ENCODE measurements around the gene KRTAP5-1.
"Not testable (repeated sequence)": the region's sequence is repeated elsewhere in the genome, so short reads cannot be mapped to it uniquely, and the experiment has no call there.

The KRTAP5-1 gene

GRCh38 chr11:1584661-1585370, at the start of gene KRTAP5-1:
Gene KRTAP5-1, minus strand, starts transcription at chr11:1585283. Its CDS starts 34 bp downstream, at chr11:1585249.
- not testable (repeated sequence) for DNase-seq

GRCh38 chr11:1633864-1634263, 48.8 kb upstream of the KRTAP5-1 start:
- DNase-seq: no peak

GRCh38 chr11:1632053-1632714, 47.1 kb upstream of the KRTAP5-1 start:
- DNase-seq: no peak

- DNase-seq: no peak
Measured at GRCh38 chr11:1631066-1631568, 46.0 kb upstream of the KRTAP5-1 start.

- DNase-seq: no peak
Measured at GRCh38 chr11:1630271-1630670, 45.2 kb upstream of the KRTAP5-1 start.

- DNase-seq: no peak
Measured at GRCh38 chr11:1629326-1630185, 44.5 kb upstream of the KRTAP5-1 start, which contains the start of gene KRTAP5-5. Gene KRTAP5-5, plus strand, starts transcription at chr11:1629775. Its CDS starts 66 bp downstream, at chr11:1629841.

- peak; percentile 62 for DNase-seq
Measured at GRCh38 chr11:1628506-1629325, 43.6 kb upstream of the KRTAP5-1 start.

- DNase-seq: no peak
Measured at GRCh38 chr11:1625541-1625940, 40.5 kb upstream of the KRTAP5-1 start.

- no peak for DNase-seq
Measured at GRCh38 chr11:1624621-1625020, 39.5 kb upstream of the KRTAP5-1 start.

GRCh38 chr11:1623716-1624115, 38.6 kb upstream of the KRTAP5-1 start:
- no peak for DNase-seq

- no peak for DNase-seq
Measured at GRCh38 chr11:1622086-1622485, 37.0 kb upstream of the KRTAP5-1 start, which contains the start of gene KRTAP5-4. Gene KRTAP5-4, minus strand, starts transcription at chr11:1622138. Its CDS starts 45 bp downstream, at chr11:1622093.

GRCh38 chr11:1619449-1619848, 34.4 kb upstream of the KRTAP5-1 start:
- no peak for DNase-seq

GRCh38 chr11:1618231-1618630, 33.1 kb upstream of the KRTAP5-1 start:
- no peak for DNase-seq

GRCh38 chr11:1608363-1608762, 23.3 kb upstream of the KRTAP5-1 start, which contains the start of gene KRTAP5-3:
Gene KRTAP5-3, minus strand, starts transcription at chr11:1608463. Its CDS starts 78 bp downstream, at chr11:1608385.
- no peak for DNase-seq

- not testable (repeated sequence) for DNase-seq
Measured at GRCh38 chr11:1607901-1608300, 22.8 kb upstream of the KRTAP5-1 start.

GRCh38 chr11:1607156-1607845, 22.2 kb upstream of the KRTAP5-1 start:
- DNase-seq: not testable (repeated sequence)

GRCh38 chr11:1605923-1606322, 20.8 kb upstream of the KRTAP5-1 start:
- DNase-seq: not testable (repeated sequence)

- DNase-seq: no peak
Measured at GRCh38 chr11:1604711-1605110, 19.6 kb upstream of the KRTAP5-1 start.

- no peak for DNase-seq
Measured at GRCh38 chr11:1604181-1604580, 19.1 kb upstream of the KRTAP5-1 start.

- DNase-seq: no peak
Measured at GRCh38 chr11:1603629-1604028, 18.5 kb upstream of the KRTAP5-1 start.

GRCh38 chr11:1601663-1602062, 16.6 kb upstream of the KRTAP5-1 start:
- DNase-seq: not testable (repeated sequence)

Data from stimulated activated CD4-positive, alpha-beta T cell treated with anti-CD3 and anti-CD28 coated beads, Interleukin-12 subunit alpha, Interleukin-12 subunit beta, amount 100 ng/mL, for 4 hours (primary cell).